Progenitor cell of endocrine pancreas (in vitro differentiated cells): Measurements from ENCODE around the gene RUNX2. TPM values are rescaled to one million over a fixed set of nuclear protein-coding genes. Genes with fewer than 3 reads are reported as not detected.

ENCODE experiments used
- DNase-seq: peaks from one replicate; pipeline ENCODE4 v3.0.0; 2021; ENCODE audit warnings: low spot score; ENCODE audit not compliant: unreplicated experiment
- H3K27ac Mint-ChIP-seq: 2 replicates; pipeline ENCODE4 v1.8.0; 2021; ENCODE audit warnings: mild to moderate bottlenecking, moderate library complexity, mixed read lengths
- H3K27me3 Mint-ChIP-seq: 2 replicates; pipeline ENCODE4 v1.8.0; 2021; ENCODE audit warnings: mixed read lengths
- H3K36me3 Mint-ChIP-seq: 2 replicates; pipeline ENCODE4 v1.8.0; 2022; ENCODE audit warnings: mixed read lengths; ENCODE audit not compliant: insufficient read depth
- H3K4me1 Mint-ChIP-seq: 2 replicates; pipeline ENCODE4 v1.8.0; 2021; ENCODE audit warnings: low read depth, mixed read lengths
- H3K4me3 Mint-ChIP-seq: 2 replicates; pipeline ENCODE4 v1.8.0; 2021; ENCODE audit warnings: low read depth, mild to moderate bottlenecking, moderate library complexity, mixed read lengths
- H3K9me3 Mint-ChIP-seq: 2 replicates; pipeline ENCODE4 v1.8.0; 2021; ENCODE audit warnings: low read depth, mixed read lengths
- total RNA-seq: library from RNA; stranded (reverse); gene quantifications from 2 replicates; pipeline ENCODE4 v1.2.1, GENCODE V29; 2021
- TF ChIP-seq, protein P1 (sequence below): fragments of 200-600 bp; sonication (generic); IDR thresholded peaks from one replicate; pipeline ENCODE4 v1.5.0; 2021; ENCODE audit warnings: antibody characterized with exemption, mild to moderate bottlenecking; ENCODE audit not compliant: unreplicated experiment

Gene RUNX2
- total RNA-seq, 1 donor from 2014 or later: 0.46 TPM

DNA sequence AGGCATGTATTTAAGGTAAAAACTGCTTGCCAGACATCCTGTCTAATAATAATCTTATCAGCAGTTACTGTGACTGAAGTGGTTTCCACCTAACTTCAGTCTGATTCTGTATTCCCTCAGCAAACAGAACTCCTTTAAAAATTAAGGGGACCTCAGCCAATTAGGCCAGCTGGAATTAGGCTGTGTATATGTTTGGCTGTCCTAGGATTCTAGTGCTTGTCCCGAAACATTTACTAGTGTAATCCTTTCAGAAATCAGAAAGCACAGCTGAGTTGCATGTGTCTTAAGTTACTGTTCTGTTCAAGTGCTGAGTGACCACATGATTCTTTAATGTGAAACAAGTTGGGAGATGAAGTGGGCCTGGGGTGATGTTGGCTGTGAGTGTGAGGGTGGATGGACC lies 170.5 kb downstream of the RUNX2 start:
- H3K36me3 Mint-ChIP-seq: no peaks in the 10 kb centered on the region
- no peaks in the 10 kb centered on the region for H3K9me3 Mint-ChIP-seq
- H3K27ac Mint-ChIP-seq: no peak overlapping the region
- H3K4me3 Mint-ChIP-seq: no peak overlapping the region
- DNase-seq: no peak
- TF ChIP-seq, protein P1, sequence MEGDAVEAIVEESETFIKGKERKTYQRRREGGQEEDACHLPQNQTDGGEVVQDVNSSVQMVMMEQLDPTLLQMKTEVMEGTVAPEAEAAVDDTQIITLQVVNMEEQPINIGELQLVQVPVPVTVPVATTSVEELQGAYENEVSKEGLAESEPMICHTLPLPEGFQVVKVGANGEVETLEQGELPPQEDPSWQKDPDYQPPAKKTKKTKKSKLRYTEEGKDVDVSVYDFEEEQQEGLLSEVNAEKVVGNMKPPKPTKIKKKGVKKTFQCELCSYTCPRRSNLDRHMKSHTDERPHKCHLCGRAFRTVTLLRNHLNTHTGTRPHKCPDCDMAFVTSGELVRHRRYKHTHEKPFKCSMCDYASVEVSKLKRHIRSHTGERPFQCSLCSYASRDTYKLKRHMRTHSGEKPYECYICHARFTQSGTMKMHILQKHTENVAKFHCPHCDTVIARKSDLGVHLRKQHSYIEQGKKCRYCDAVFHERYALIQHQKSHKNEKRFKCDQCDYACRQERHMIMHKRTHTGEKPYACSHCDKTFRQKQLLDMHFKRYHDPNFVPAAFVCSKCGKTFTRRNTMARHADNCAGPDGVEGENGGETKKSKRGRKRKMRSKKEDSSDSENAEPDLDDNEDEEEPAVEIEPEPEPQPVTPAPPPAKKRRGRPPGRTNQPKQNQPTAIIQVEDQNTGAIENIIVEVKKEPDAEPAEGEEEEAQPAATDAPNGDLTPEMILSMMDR: no peak
- peaks cover 11% of the 10 kb centered on the region for H3K27me3 Mint-ChIP-seq
- peaks cover 1% of the 10 kb centered on the region for H3K4me1 Mint-ChIP-seq

GRCh38 chr6:45500924-45501816 lies 173.0 kb downstream of the RUNX2 start:
- TF ChIP-seq, protein P1: peak; percentile 54
- H3K4me1 Mint-ChIP-seq: peaks cover 17% of the 10 kb centered on the region
- H3K27me3 Mint-ChIP-seq: peaks cover 6% of the 10 kb centered on the region
- no peak overlapping the region for H3K4me3 Mint-ChIP-seq
- H3K27ac Mint-ChIP-seq: no peak overlapping the region
- H3K9me3 Mint-ChIP-seq: no peaks in the 10 kb centered on the region
- DNase-seq: no peak
- no peaks in the 10 kb centered on the region for H3K36me3 Mint-ChIP-seq

- peaks cover 18% of the 10 kb centered on the region for H3K4me1 Mint-ChIP-seq
- H3K36me3 Mint-ChIP-seq: no peaks in the 10 kb centered on the region
- H3K9me3 Mint-ChIP-seq: no peaks in the 10 kb centered on the region
- TF ChIP-seq, protein P1: no peak
- DNase-seq: no peak
- no peak overlapping the region for H3K27ac Mint-ChIP-seq
- H3K27me3 Mint-ChIP-seq: peaks cover 5% of the 10 kb centered on the region
- no peak overlapping the region for H3K4me3 Mint-ChIP-seq
Observed at GRCh38 chr6:45502456-45502855, 174.3 kb downstream of the RUNX2 start.

DNA sequence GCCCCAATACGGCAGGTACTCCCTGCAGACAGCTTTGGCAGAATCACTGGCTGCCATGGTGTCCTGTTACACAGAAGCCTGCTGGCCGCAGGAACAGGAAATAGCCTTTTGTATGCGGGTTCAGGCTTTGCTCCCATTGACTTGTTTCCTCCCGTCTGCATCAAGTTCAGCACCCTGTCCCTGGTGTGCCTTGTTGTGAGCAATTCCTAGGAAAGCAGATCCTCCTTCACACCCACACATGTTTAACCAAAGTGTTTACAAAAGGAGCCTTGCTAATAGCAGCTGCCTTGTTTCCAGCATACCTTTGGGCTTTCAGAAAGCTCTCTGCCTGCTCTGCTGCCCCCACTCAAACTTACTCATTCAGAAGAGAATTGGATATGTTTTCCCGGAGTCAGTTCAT lies 176.8 kb downstream of the RUNX2 start:
- no peak for DNase-seq
- H3K27me3 Mint-ChIP-seq: no peaks in the 10 kb centered on the region
- peaks cover 17% of the 10 kb centered on the region for H3K4me1 Mint-ChIP-seq
- TF ChIP-seq, protein P1: no peak
- no peaks in the 10 kb centered on the region for H3K9me3 Mint-ChIP-seq
- H3K27ac Mint-ChIP-seq: peak overlapping the region; percentile 86
- H3K4me3 Mint-ChIP-seq: no peak overlapping the region
- no peaks in the 10 kb centered on the region for H3K36me3 Mint-ChIP-seq

GRCh38 chr6:45505470-45505869 lies 177.3 kb downstream of the RUNX2 start:
- H3K4me1 Mint-ChIP-seq: peaks cover 17% of the 10 kb centered on the region
- H3K36me3 Mint-ChIP-seq: no peaks in the 10 kb centered on the region
- H3K27ac Mint-ChIP-seq: peak overlapping the region; percentile 86
- TF ChIP-seq, protein P1: no peak
- DNase-seq: no peak
- H3K9me3 Mint-ChIP-seq: no peaks in the 10 kb centered on the region
- H3K27me3 Mint-ChIP-seq: no peaks in the 10 kb centered on the region
- no peak overlapping the region for H3K4me3 Mint-ChIP-seq
